MM.1S (cell line): ENCODE measurements around the gene SYP.
A peak's percentile ranks its signal among the peaks of the same experiment; 100 is the strongest.

ENCODE experiments used
- DNase-seq: peaks from one replicate; pipeline ENCODE4 v3.0.0-alpha.2; 2015
- H2AFZ ChIP-seq: fragments of 300-600 bp; sonication (generic); 2 replicates; pipeline ENCODE4 v1.6.0; 2016; ENCODE audit warnings: antibody characterized with exemption, low read length
- H3F3A ChIP-seq: fragments of 300-600 bp; sonication (generic); 2 replicates; pipeline ENCODE4 v1.6.1; 2016; ENCODE audit warnings: mild to moderate bottlenecking, antibody characterized with exemption, low read length, moderate library complexity, mixed read lengths; ENCODE audit not compliant: insufficient read depth
- H3K27ac ChIP-seq: fragments of 300-600 bp; sonication (generic); 2 replicates; pipeline ENCODE4 v1.5.1; 2016; ENCODE audit warnings: mild to moderate bottlenecking, low read length
- H3K27me3 ChIP-seq: fragments of 300-600 bp; sonication (generic); replicated peaks from 2 replicates; pipeline ENCODE4 v1.6.0; 2016; ENCODE audit warnings: low read length; ENCODE audit not compliant: insufficient read depth
- H3K36me3 ChIP-seq: fragments of 300-600 bp; sonication (generic); replicated peaks from 2 replicates; pipeline ENCODE4 v1.6.1; 2016; ENCODE audit warnings: mild to moderate bottlenecking, low read length, mixed read lengths; ENCODE audit not compliant: insufficient read depth
- H3K4me1 ChIP-seq: fragments of 300-600 bp; sonication (generic); 2 replicates; pipeline ENCODE4 v1.6.1; 2016; ENCODE audit warnings: low read length, mixed read lengths
- H3K4me2 ChIP-seq: fragments of 300-600 bp; sonication (generic); 2 replicates; pipeline ENCODE4 v1.6.0; 2016; ENCODE audit warnings: low read depth, low read length
- H3K4me3 ChIP-seq: fragments of 300-600 bp; sonication (generic); 2 replicates; pipeline ENCODE4 v1.5.1; 2016; ENCODE audit warnings: low read length, mixed read lengths
- H3K79me2 ChIP-seq: fragments of 300-600 bp; sonication (generic); 2 replicates; pipeline ENCODE4 v1.6.1; 2016; ENCODE audit warnings: mixed run types, low read length, mixed read lengths
- H3K9ac ChIP-seq: fragments of 300-600 bp; sonication (generic); 2 replicates; pipeline ENCODE4 v1.6.1; 2016; ENCODE audit warnings: low read length, mixed read lengths
- H3K9me2 ChIP-seq: fragments of 300-600 bp; sonication (generic); replicated peaks from 2 replicates; pipeline ENCODE4 v1.6.1; 2016; ENCODE audit warnings: mild to moderate bottlenecking, low read length, mixed read lengths; ENCODE audit not compliant: insufficient read depth
- H3K9me3 ChIP-seq: fragments of 300-600 bp; sonication (generic); replicated peaks from 2 replicates; pipeline ENCODE4 v1.6.1; 2016; ENCODE audit warnings: mild to moderate bottlenecking, low read length, mixed read lengths; ENCODE audit not compliant: insufficient read depth
- H4K20me1 ChIP-seq: fragments of 300-600 bp; sonication (generic); 2 replicates; pipeline ENCODE4 v1.6.1; 2016; ENCODE audit warnings: mild to moderate bottlenecking, low read length, moderate library complexity, mixed read lengths; ENCODE audit not compliant: insufficient read depth
- CTCF ChIP-seq: fragments of 300-600 bp; sonication (generic); IDR thresholded peaks from 2 replicates; pipeline ENCODE4 v1.5.1; 2016; ENCODE audit warnings: antibody characterized with exemption, low read length, mixed read lengths
- EZH2 ChIP-seq: fragments of 300-600 bp; sonication (generic); optimal IDR thresholded peaks from 2 replicates; pipeline ENCODE3; 2017; ENCODE audit warnings: low read depth, mild to moderate bottlenecking, antibody characterized with exemption, low read length, mixed read lengths
- EZH2phosphoT487 ChIP-seq: fragments of 300-600 bp; sonication (generic); IDR thresholded peaks from 2 replicates; pipeline ENCODE4 v1.6.1; 2018; ENCODE audit warnings: antibody characterized with exemption, low read length

SYP gene

GRCh38 chrX:49177338-49177833 lies 22.6 kb downstream of the SYP start:
- Histone ChIP-seq H3K4me2 (no peak overlapping the region), H3K27ac (no peak overlapping the region), H3K79me2 (peaks cover 19% of the 10 kb centered on the region), H3K9ac (no peak overlapping the region), H3K4me3 (no peak overlapping the region), H3K4me1 (peaks cover 6% of the 10 kb centered on the region; the same call in 1 of the 2 replicates), H3K27me3 (no peaks in the 10 kb centered on the region), H3K9me3 (no peaks in the 10 kb centered on the region), H3K9me2 (no peaks in the 10 kb centered on the region), H4K20me1 (no peaks in the 10 kb centered on the region), H3F3A (0 out of 2 replicates have a peak, but pooled peaks cover 4% of the 10 kb centered on the region), H3K36me3 (no peaks in the 10 kb centered on the region), H2AFZ (no peak overlapping the region)
- TF ChIP-seq CTCF, result peak; percentile 14
- no peak for TF ChIP-seq EZH2phosphoT487
- no peak for TF ChIP-seq EZH2
- DNase-seq, result no peak

GRCh38 chrX:49176421-49177326 lies 23.3 kb downstream of the SYP start:
- no peak overlapping the region for H3K9ac ChIP-seq
- no peaks in the 10 kb centered on the region for H3K9me2 ChIP-seq
- H3K4me3 ChIP-seq, result no peak overlapping the region
- H3K4me2 ChIP-seq, result no peak overlapping the region
- H3K27ac ChIP-seq, result no peak overlapping the region
- H2AFZ ChIP-seq, result no peak overlapping the region
- no peaks in the 10 kb centered on the region for H3K9me3 ChIP-seq
- no peak for DNase-seq
- no peaks in the 10 kb centered on the region for H3K36me3 ChIP-seq
- no peaks in the 10 kb centered on the region for H3K27me3 ChIP-seq
- H4K20me1 ChIP-seq, result no peaks in the 10 kb centered on the region
- peaks cover 19% of the 10 kb centered on the region for H3K79me2 ChIP-seq
- peaks cover 6% of the 10 kb centered on the region; the same call in 1 of the 2 replicates for H3K4me1 ChIP-seq
- no peak for TF ChIP-seq CTCF
- TF ChIP-seq EZH2phosphoT487, result no peak
- TF ChIP-seq EZH2, result no peak
- H3F3A ChIP-seq, result 0 out of 2 replicates have a peak, but pooled peaks cover 4% of the 10 kb centered on the region

GRCh38 chrX:49175435-49176274 lies 24.3 kb downstream of the SYP start:
- no peaks in the 10 kb centered on the region for H3K27me3 ChIP-seq
- H3K9me2 ChIP-seq, result no peaks in the 10 kb centered on the region
- 0 out of 2 replicates have a peak, but pooled peaks cover 4% of the 10 kb centered on the region for H3F3A ChIP-seq
- no peaks in the 10 kb centered on the region for H3K36me3 ChIP-seq
- DNase-seq, result no peak
- no peak overlapping the region for H3K4me2 ChIP-seq
- H3K4me3 ChIP-seq, result no peak overlapping the region
- peaks cover 6% of the 10 kb centered on the region; the same call in 1 of the 2 replicates for H3K4me1 ChIP-seq
- TF ChIP-seq EZH2phosphoT487, result no peak
- no peak for TF ChIP-seq EZH2
- TF ChIP-seq CTCF, result no peak
- no peaks in the 10 kb centered on the region for H3K9me3 ChIP-seq
- H3K79me2 ChIP-seq, result peaks cover 19% of the 10 kb centered on the region
- H4K20me1 ChIP-seq, result no peaks in the 10 kb centered on the region
- no peak overlapping the region for H3K27ac ChIP-seq
- H3K9ac ChIP-seq, result no peak overlapping the region
- H2AFZ ChIP-seq, result no peak overlapping the region
